OCI-LY7 (cell line): Measurements from ENCODE around the gene TMEM39A. TPM values are rescaled to one million over a fixed set of nuclear protein-coding genes. Genes with fewer than 3 reads are reported as not detected.

Experiments used
- BruUV-seq: library from RNA; stranded (reverse); fragments of 400-500 nt; replicated peaks from 2 replicates; lab custom pipeline; 2021; lab: Mats Ljungman, UMichigan
- CTCF ChIA-PET: fragments of 300-600 bp; sonication (Branson Sonifier 250); formaldehyde crosslinking; loops from one replicate; lab custom pipeline; 2022; ENCODE audit warnings: antibody characterized with exemption; ENCODE audit not compliant: unreplicated experiment; lab: Charles Lee
- POLR2A ChIA-PET: fragments of 300-600 bp; sonication (Branson Sonifier 250); formaldehyde crosslinking; loops from one replicate; lab custom pipeline; 2022; ENCODE audit warnings: antibody characterized with exemption; lab: Charles Lee
- DNase-seq: peaks from one replicate; pipeline ENCODE4 v3.0.0-alpha.2; 2015; ENCODE audit warnings: low spot score
- H2AFZ ChIP-seq: fragments of 200-600 bp; sonication (generic), shearing (Covaris generic); 2 replicates; pipeline ENCODE4 v1.6.1; 2014; ENCODE audit warnings: mild to moderate bottlenecking, antibody characterized with exemption, low read length, moderate library complexity
- H3K27ac ChIP-seq: fragments of 200-600 bp; sonication (generic); 2 replicates; pipeline ENCODE4 v1.5.1; 2014; ENCODE audit warnings: mixed run types, low read depth, mild to moderate bottlenecking, moderate library complexity, low read length, inconsistent platforms; ENCODE audit not compliant: poor library complexity, severe bottlenecking
- H3K36me3 ChIP-seq: fragments of 200-600 bp; sonication (generic); 2 replicates; pipeline ENCODE4 v1.6.1; 2014; ENCODE audit warnings: mild to moderate bottlenecking, antibody characterized with exemption, low read length, moderate library complexity, mixed read lengths; ENCODE audit not compliant: insufficient read depth
- H3K4me1 ChIP-seq: fragments of 200-600 bp; sonication (generic); 2 replicates; pipeline ENCODE4 v1.5.1; 2014; ENCODE audit warnings: mild to moderate bottlenecking, low read length; ENCODE audit not compliant: insufficient read depth, poor library complexity, severe bottlenecking
- H3K4me2 ChIP-seq: fragments of 200-600 bp; sonication (generic); 2 replicates; pipeline ENCODE4 v1.6.1; 2014; ENCODE audit warnings: mild to moderate bottlenecking, low read length
- H3K4me3 ChIP-seq: fragments of 200-600 bp; sonication (generic); 2 replicates; pipeline ENCODE4 v1.5.1; 2014; ENCODE audit warnings: mild to moderate bottlenecking, low read depth, low read length; ENCODE audit not compliant: poor library complexity, severe bottlenecking
- H3K79me2 ChIP-seq: fragments of 200-600 bp; sonication (generic); 2 replicates; pipeline ENCODE4 v1.6.1; 2016; ENCODE audit warnings: low read depth, mild to moderate bottlenecking, low read length, moderate library complexity, mixed read lengths; ENCODE audit not compliant: insufficient read depth
- H3K9me2 ChIP-seq: fragments of 200-600 bp; sonication (generic); 2 replicates; pipeline ENCODE4 v1.6.1; 2016; ENCODE audit warnings: mild to moderate bottlenecking, low read length, mixed read lengths; ENCODE audit not compliant: insufficient read depth
- H3K9me3 ChIP-seq: fragments of 200-600 bp; sonication (generic); 2 replicates; pipeline ENCODE4 v1.6.1; 2014; ENCODE audit warnings: mild to moderate bottlenecking, mixed run types, low read length, mixed read lengths
- H4K20me1 ChIP-seq: fragments of 200-600 bp; sonication (generic); 2 replicates; pipeline ENCODE4 v1.6.1; 2014; ENCODE audit warnings: mild to moderate bottlenecking, antibody characterized with exemption, low read length, moderate library complexity, mixed read lengths; ENCODE audit not compliant: insufficient read depth
- EZH2phosphoT487 ChIP-seq: fragments of 200-600 bp; sonication (generic); IDR thresholded peaks from 2 replicates; pipeline ENCODE4 v1.6.1; 2018; ENCODE audit warnings: low read depth, borderline replicate concordance, mild to moderate bottlenecking, mixed run types, antibody characterized with exemption, low read length, moderate library complexity, mixed read lengths
- intact Hi-C: fragments of 100-400 bp; cut with micrococcal nuclease; formaldehyde crosslinking; loops from one replicate; pipeline ENCODE4 v1.10.0; 2022; ENCODE audit not compliant: unreplicated experiment
- total RNA-seq, 2 experiments: library from RNA; depleted of rRNA in 1 of 2; stranded (reverse); fragments of >200 nt in 1 of 2; shearing (Covaris generic) in 1 of 2; gene quantifications; 2 replicates each; pipeline ENCODE4 v1.2.3, GENCODE V29; 2014 to 2022
- TF ChIP-seq, protein P1 (sequence below): fragments of 200-600 bp; sonication (generic); conservative IDR thresholded peaks from 2 replicates; pipeline ENCODE4 v1.5.1; 2014; ENCODE audit warnings: mild to moderate bottlenecking, antibody characterized with exemption, low read length, moderate library complexity, mixed read lengths

The TMEM39A gene
- total RNA-seq, 2 experiments from 2014 or later, result 35.3 to 42.8 TPM

DNA sequence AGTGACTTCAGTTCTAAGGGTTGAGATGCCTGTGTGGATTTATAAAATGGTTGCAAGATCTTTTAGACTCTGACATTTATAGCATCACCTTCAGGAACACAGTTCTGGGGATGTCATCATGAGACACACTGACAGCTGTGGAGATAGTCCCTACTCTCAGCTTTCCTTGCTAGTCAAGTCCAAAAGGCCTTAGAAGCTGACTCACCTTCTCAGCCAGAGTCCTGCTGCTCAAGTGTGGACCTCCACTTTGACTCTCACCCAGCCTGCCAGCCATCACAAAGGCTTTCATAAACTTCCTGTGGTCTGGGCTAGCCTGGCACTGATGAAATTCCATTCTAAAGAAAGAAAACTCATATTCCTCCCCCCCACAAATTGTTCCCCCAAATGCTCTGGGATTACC lies 44.8 kb downstream of the TMEM39A start:
- TF ChIP-seq, protein P1, sequence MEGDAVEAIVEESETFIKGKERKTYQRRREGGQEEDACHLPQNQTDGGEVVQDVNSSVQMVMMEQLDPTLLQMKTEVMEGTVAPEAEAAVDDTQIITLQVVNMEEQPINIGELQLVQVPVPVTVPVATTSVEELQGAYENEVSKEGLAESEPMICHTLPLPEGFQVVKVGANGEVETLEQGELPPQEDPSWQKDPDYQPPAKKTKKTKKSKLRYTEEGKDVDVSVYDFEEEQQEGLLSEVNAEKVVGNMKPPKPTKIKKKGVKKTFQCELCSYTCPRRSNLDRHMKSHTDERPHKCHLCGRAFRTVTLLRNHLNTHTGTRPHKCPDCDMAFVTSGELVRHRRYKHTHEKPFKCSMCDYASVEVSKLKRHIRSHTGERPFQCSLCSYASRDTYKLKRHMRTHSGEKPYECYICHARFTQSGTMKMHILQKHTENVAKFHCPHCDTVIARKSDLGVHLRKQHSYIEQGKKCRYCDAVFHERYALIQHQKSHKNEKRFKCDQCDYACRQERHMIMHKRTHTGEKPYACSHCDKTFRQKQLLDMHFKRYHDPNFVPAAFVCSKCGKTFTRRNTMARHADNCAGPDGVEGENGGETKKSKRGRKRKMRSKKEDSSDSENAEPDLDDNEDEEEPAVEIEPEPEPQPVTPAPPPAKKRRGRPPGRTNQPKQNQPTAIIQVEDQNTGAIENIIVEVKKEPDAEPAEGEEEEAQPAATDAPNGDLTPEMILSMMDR, result no peak
- no peaks in the 10 kb centered on the region for H3K9me2 ChIP-seq
- no peak overlapping the region for H3K4me3 ChIP-seq
- H3K79me2 ChIP-seq, result no peaks in the 10 kb centered on the region
- no peaks in the 10 kb centered on the region for H3K4me1 ChIP-seq
- BruUV-seq, result no TSS peak
- no peaks in the 10 kb centered on the region for H3K9me3 ChIP-seq
- ChIA-PET POLR2A (interaction anchor here (0.6 kb wide), 1 partner anchor 295 kb away, joined by 4 read pairs; no protein-coding TSS in a partner anchor), CTCF (no interaction called here)
- no peak for DNase-seq
- no peak overlapping the region for H2AFZ ChIP-seq
- intact Hi-C loops, result no loop called here
- no peak overlapping the region for H3K4me2 ChIP-seq
- H3K27ac ChIP-seq, result no peak overlapping the region
- H3K36me3 ChIP-seq, result no peaks in the 10 kb centered on the region
- no peaks in the 10 kb centered on the region for H4K20me1 ChIP-seq

DNA sequence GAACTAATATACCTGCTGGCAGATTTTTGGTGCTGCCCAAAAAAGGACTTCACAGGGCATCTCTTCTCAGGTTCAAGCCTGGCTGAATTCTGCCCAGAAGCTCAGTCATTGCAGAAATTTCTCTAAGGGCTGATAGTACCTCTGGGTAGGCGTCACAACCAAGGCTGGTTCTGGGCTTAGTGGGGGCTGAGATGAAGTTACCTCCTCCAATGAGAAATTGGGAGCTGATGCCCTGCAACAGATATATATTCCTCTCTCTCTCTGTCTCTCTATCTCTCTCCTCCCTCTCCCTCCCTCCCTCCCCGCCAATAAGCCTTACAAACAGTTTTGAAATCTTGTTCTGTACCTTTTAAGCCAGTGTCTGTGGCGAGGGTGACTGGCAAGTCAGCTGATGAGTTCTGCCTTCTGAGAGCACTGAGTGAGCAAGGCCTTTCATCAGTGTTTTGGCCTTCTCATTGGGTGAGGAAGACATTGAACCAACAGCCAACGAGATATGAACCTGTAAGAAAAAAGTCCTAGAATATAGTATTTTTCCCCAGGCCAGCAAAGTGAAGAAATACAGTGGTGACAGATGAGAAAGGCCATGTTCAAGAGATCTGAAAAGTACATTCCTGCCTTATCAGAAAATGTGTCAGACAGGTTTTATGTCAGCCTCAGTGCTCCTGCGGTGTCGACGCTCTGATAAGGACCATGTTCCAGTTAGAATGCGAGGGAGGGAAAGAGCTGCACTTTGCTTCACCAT lies 45.5 kb downstream of the TMEM39A start:
- Histone ChIP-seq H3K27ac (no peak overlapping the region), H3K9me3 (no peaks in the 10 kb centered on the region), H3K4me2 (no peak overlapping the region), H3K4me1 (no peaks in the 10 kb centered on the region), H3K79me2 (no peaks in the 10 kb centered on the region), H3K36me3 (no peaks in the 10 kb centered on the region), H3K9me2 (no peaks in the 10 kb centered on the region), H4K20me1 (no peaks in the 10 kb centered on the region), H2AFZ (no peak overlapping the region), H3K4me3 (no peak overlapping the region)
- TF ChIP-seq, protein P1, result no peak
- DNase-seq, result no peak
- BruUV-seq, result no TSS peak
- ChIA-PET POLR2A (interaction anchor here (1.3 kb wide), 1 partner anchor 10 kb away, joined by 5 read pairs; no protein-coding TSS in a partner anchor), CTCF (no interaction called here)
- intact Hi-C loops, result no loop called here

DNA sequence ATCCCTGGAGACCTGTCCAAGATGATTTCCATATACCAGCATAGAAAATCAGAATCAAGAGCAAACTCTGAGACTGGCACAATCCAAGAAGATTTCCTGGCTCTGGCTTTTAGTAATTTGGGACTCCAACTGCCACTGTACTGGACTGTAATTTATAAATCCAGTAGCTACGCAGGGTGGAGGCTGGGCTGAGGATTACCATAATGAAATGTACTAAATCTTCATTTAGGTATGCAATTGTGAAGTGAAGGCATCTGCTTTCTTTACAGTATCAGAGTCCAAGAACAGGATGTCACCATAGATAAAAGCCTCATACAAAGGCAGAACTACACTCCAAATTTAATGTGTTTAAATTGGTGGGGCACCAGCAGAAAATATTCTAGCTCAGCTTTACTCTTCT lies 46.5 kb downstream of the TMEM39A start:
- Histone ChIP-seq H4K20me1 (no peaks in the 10 kb centered on the region), H2AFZ (no peak overlapping the region), H3K9me3 (no peaks in the 10 kb centered on the region), H3K4me2 (no peak overlapping the region), H3K79me2 (no peaks in the 10 kb centered on the region), H3K36me3 (no peaks in the 10 kb centered on the region), H3K9me2 (no peaks in the 10 kb centered on the region), H3K4me1 (no peaks in the 10 kb centered on the region), H3K27ac (no peak overlapping the region), H3K4me3 (no peak overlapping the region)
- no peak for DNase-seq
- TF ChIP-seq, protein P1, result no peak
- no peak for TF ChIP-seq EZH2phosphoT487
- intact Hi-C loops, result no loop called here
- no TSS peak for BruUV-seq
- ChIA-PET POLR2A (no interaction called here), CTCF (no interaction called here)
